Neural crest cell (in vitro differentiated cells): ENCODE results near the gene DEFB132. TPM values are rescaled to one million over a fixed set of nuclear protein-coding genes. Genes with fewer than 3 reads are reported as not detected.

Experiments used
- DNase-seq: peaks from one replicate; pipeline ENCODE4 v3.0.0; 2021; ENCODE audit warnings: low read depth, mixed read lengths, low spot score
- H3K27ac Mint-ChIP-seq: one replicate; pipeline ENCODE4 v1.8.0; 2021; ENCODE audit warnings: mild to moderate bottlenecking, mixed read lengths; ENCODE audit not compliant: unreplicated experiment
- H3K27me3 Mint-ChIP-seq: 2 replicates; pipeline ENCODE4 v1.8.0; 2021; ENCODE audit warnings: low read depth, mild to moderate bottlenecking, mixed read lengths
- H3K36me3 Mint-ChIP-seq: 2 replicates; pipeline ENCODE4 v1.8.0; 2021; ENCODE audit warnings: low read depth, mild to moderate bottlenecking, mixed read lengths
- H3K4me1 Mint-ChIP-seq: 2 replicates; pipeline ENCODE4 v1.8.0; 2021; ENCODE audit warnings: mixed read lengths
- H3K4me3 Mint-ChIP-seq: one replicate; pipeline ENCODE4 v1.8.0; 2021; ENCODE audit warnings: mild to moderate bottlenecking, mixed read lengths
- H3K9me3 Mint-ChIP-seq: 2 replicates; pipeline ENCODE4 v1.8.0; 2021; ENCODE audit warnings: mixed read lengths
- CTCF ChIP-seq: fragments of 200-600 bp; sonication (generic); conservative IDR thresholded peaks from 2 replicates; pipeline ENCODE4 v1.5.0; 2021; ENCODE audit warnings: antibody characterized with exemption, mild to moderate bottlenecking
- total RNA-seq: library from RNA; stranded (reverse); gene quantifications from 2 replicates; pipeline ENCODE4 v1.2.1, GENCODE V29; 2021

DEFB132 gene
- total RNA-seq, 1 donor from 2014 or later = not detected

GRCh38 chr20:278181-278580, 20.7 kb downstream of the DEFB132 start:
- Mint-ChIP-seq H3K4me3 (no peak overlapping the region), H3K27me3 (no peaks in the 10 kb centered on the region), H3K9me3 (no peaks in the 10 kb centered on the region), H3K4me1 (no peaks in the 10 kb centered on the region), H3K27ac (no peak overlapping the region), H3K36me3 (peaks cover 34% of the 10 kb centered on the region)
- DNase-seq = no peak
- TF ChIP-seq CTCF = no peak

GRCh38 chr20:278607-279571, 21.4 kb downstream of the DEFB132 start:
- Mint-ChIP-seq H3K27ac (no peak overlapping the region), H3K4me3 (no peak overlapping the region), H3K4me1 (peaks cover 5% of the 10 kb centered on the region), H3K36me3 (peaks cover 37% of the 10 kb centered on the region), H3K27me3 (no peaks in the 10 kb centered on the region), H3K9me3 (no peaks in the 10 kb centered on the region)
- no peak for DNase-seq
- TF ChIP-seq CTCF = no peak

- Mint-ChIP-seq H3K4me3 (no peak overlapping the region), H3K9me3 (peaks cover 2% of the 10 kb centered on the region), H3K27ac (no peak overlapping the region), H3K27me3 (no peaks in the 10 kb centered on the region), H3K36me3 (peaks cover 20% of the 10 kb centered on the region), H3K4me1 (peaks cover 12% of the 10 kb centered on the region)
- TF ChIP-seq CTCF = no peak
- no peak for DNase-seq
Observed at GRCh38 chr20:284172-284571, 26.6 kb downstream of the DEFB132 start.

GRCh38 chr20:286508-286907, 29.0 kb downstream of the DEFB132 start:
- H3K27me3 Mint-ChIP-seq = no peaks in the 10 kb centered on the region
- peaks cover 2% of the 10 kb centered on the region for H3K9me3 Mint-ChIP-seq
- peaks cover 20% of the 10 kb centered on the region for H3K4me1 Mint-ChIP-seq
- H3K27ac Mint-ChIP-seq = no peak overlapping the region
- TF ChIP-seq CTCF = no peak
- no peak for DNase-seq
- H3K36me3 Mint-ChIP-seq = peaks cover 14% of the 10 kb centered on the region
- H3K4me3 Mint-ChIP-seq = peak overlapping the region; percentile 20

GRCh38 chr20:288956-289692, 31.6 kb downstream of the DEFB132 start:
- no peaks in the 10 kb centered on the region for H3K27me3 Mint-ChIP-seq
- no peak overlapping the region for H3K27ac Mint-ChIP-seq
- TF ChIP-seq CTCF = no peak
- peak overlapping the region; percentile 63 for H3K4me3 Mint-ChIP-seq
- peaks cover 2% of the 10 kb centered on the region for H3K9me3 Mint-ChIP-seq
- peaks cover 8% of the 10 kb centered on the region for H3K36me3 Mint-ChIP-seq
- DNase-seq = no peak
- H3K4me1 Mint-ChIP-seq = peaks cover 15% of the 10 kb centered on the region
